NT2/D1 (cell line): ENCODE data around the gene HBA1.
"Not testable (repeated sequence)": the region's sequence is repeated elsewhere in the genome, so short reads cannot be mapped to it uniquely, and the experiment has no call there.

ENCODE experiments used
- DNase-seq: peaks from one replicate; pipeline ENCODE4 v3.0.0-alpha.2; 2011; ENCODE audit warnings: low read depth, low spot score
- H3K27me3 ChIP-seq: 2 replicates; pipeline ENCODE4 v1.6.0; 2011; ENCODE audit warnings: mild to moderate bottlenecking; ENCODE audit not compliant: insufficient read length, insufficient read depth
- H3K36me3 ChIP-seq: 2 replicates; pipeline ENCODE4 v1.6.1; 2011; ENCODE audit warnings: mild to moderate bottlenecking, low read length, mixed read lengths; ENCODE audit not compliant: insufficient read depth, insufficient read length
- H3K4me1 ChIP-seq: 2 replicates; pipeline ENCODE4 v1.5.1; 2011; ENCODE audit not compliant: insufficient read depth, insufficient read length
- H3K4me3 ChIP-seq: 2 replicates; pipeline ENCODE4 v1.5.1; 2011; ENCODE audit warnings: low read depth; ENCODE audit not compliant: insufficient read length
- H3K9ac ChIP-seq: 2 replicates; pipeline ENCODE4 v1.6.0; 2011; ENCODE audit warnings: low read depth; ENCODE audit not compliant: insufficient read length
- H3K9me3 ChIP-seq: 2 replicates; pipeline ENCODE4 v1.5.1; 2011; ENCODE audit warnings: mild to moderate bottlenecking, low read length; ENCODE audit not compliant: insufficient read depth
- SUZ12 ChIP-seq: IDR thresholded peaks from 2 replicates; pipeline ENCODE4 v1.6.1; 2011; ENCODE audit not compliant: insufficient read length, insufficient read depth; ENCODE audit errors: extremely low read depth
- YY1 ChIP-seq: IDR thresholded peaks from 2 replicates; pipeline ENCODE4 v1.6.1; 2011; ENCODE audit not compliant: insufficient read length, insufficient read depth
- ZNF274 ChIP-seq: IDR thresholded peaks from 2 replicates; pipeline ENCODE4 v1.6.1; 2011; ENCODE audit warnings: mild to moderate bottlenecking, low read depth, low read length

The HBA1 gene

DNA sequence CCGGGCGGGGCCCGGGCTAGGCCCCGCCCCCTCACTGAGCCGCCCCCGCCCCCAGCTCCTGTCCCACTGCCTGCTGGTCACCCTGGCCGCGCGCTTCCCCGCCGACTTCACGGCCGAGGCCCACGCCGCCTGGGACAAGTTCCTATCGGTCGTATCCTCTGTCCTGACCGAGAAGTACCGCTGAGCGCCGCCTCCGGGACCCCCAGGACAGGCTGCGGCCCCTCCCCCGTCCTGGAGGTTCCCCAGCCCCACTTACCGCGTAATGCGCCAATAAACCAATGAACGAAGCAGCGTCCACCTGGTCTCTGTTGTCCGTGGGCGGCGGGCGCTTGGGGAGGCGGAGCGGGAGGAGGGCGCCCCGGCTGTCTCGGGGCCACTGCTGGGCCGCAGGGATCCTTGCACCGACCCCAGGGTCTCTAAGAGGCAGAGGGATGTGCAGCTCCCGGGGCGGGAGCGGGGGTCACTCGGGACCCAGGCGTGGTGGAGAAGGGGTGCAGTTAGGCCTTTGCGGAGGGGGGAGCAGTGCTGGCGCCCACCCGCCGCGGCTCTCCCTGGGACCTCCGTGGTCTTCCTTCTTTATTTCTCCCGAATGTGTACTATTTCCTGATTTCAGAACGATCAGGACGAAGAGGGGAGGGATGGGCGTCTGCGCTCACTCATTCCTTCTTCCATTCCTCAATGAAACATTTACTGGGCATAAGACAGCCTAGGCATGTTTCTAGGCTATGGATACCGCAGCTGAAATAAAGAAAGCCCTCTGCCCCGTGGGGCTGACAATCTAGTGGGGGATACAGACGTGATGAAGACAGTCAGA lies 22.1 kb upstream of the HBA1 start:
- Histone ChIP-seq H3K36me3 (no peaks in the 10 kb centered on the region), H3K27me3 (peaks cover 29% of the 10 kb centered on the region), H3K4me3 (peak overlapping the region; percentile 56), H3K9me3 (no peaks in the 10 kb centered on the region), H3K9ac (peak overlapping the region; percentile 70), H3K4me1 (peaks cover 4% of the 10 kb centered on the region)
- DNase-seq: no peak
- TF ChIP-seq ZNF274 (no peak), YY1 (no peak), SUZ12 (no peak)

DNA sequence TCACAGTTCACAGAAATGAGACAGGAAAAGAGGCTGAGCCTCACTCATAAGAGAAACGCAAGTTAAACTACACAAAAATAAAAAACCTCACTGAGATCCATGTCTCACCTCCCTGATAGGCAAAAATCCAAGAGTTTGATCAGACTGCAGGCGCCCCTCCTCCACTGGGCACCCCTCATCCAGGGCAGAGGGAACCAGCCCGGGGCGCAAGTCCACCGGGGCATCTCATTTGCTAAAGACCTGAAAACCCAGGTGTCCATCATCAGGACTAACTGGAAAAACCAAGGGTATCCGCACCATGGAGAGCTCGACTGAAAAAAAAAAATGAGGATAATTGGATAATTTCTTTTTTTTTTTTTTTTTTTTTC lies 21.5 kb upstream of the HBA1 start:
- peak overlapping the region; percentile 70 for H3K9ac ChIP-seq

DNA sequence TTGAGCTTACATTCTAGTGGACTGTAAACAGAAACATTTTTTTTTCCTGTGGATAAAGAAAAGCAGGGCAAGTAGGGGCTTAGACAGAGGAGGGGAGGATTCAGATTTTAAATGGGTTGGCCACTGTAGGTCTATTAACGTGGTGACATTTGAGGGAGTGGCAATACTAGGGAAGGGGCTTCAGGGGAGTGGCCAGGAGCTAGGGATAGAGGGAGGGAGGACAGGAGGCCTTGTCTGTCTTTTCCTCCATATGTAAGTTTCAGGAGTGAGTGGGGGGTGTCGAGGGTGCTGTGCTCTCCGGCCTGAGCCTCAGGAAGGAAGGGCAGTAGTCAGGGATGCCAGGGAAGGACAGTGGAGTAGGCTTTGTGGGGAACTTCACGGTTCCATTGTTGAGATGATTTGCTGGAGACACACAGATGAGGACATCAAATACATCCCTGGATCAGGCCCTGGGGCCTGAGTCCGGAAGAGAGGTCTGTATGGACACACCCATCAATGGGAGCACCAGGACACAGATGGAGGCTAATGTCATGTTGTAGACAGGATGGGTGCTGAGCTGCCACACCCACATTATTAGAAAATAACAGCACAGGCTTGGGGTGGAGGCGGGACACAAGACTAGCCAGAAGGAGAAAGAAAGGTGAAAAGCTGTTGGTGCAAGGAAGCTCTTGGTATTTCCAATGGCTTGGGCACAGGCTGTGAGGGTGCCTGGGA lies 17.2 kb upstream of the HBA1 start:
- H3K27me3 ChIP-seq: peaks cover 41% of the 10 kb centered on the region
- no peaks in the 10 kb centered on the region for H3K9me3 ChIP-seq
- peak overlapping the region; percentile 21 for H3K9ac ChIP-seq
- H3K4me3 ChIP-seq: no peak overlapping the region
- peaks cover 6% of the 10 kb centered on the region for H3K4me1 ChIP-seq
- DNase-seq: no peak
- no peak for TF ChIP-seq YY1
- no peaks in the 10 kb centered on the region for H3K36me3 ChIP-seq

More for the DNA sequence above, 21.5 kb upstream of the HBA1 start:
- Histone ChIP-seq H3K4me3 (peak overlapping the region; percentile 56), H3K4me1 (peaks cover 4% of the 10 kb centered on the region), H3K27me3 (peaks cover 29% of the 10 kb centered on the region), H3K9me3 (no peaks in the 10 kb centered on the region), H3K36me3 (no peaks in the 10 kb centered on the region)
- TF ChIP-seq YY1: no peak
- no peak for TF ChIP-seq SUZ12
- TF ChIP-seq ZNF274: no peak
- no peak for DNase-seq

DNA sequence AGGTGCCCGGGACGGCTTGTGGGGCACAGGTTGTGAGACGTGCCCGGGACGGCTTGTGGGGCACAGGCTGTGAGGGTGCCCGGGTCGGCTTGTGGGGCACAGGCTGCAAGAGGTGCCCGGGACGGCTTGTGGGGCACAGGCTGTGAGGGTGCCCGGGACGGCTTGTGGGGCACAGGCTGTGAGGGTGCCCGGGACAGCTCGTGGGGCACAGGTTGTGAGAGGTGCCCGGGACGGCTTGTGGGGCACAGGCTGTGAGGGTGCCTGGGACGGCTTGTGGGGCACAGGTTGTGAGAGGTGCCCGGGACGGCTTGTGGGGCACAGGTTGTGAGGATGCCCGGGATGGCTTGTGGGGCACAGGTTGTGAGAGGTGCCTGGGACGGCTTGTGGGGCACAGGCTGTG lies 16.2 kb upstream of the HBA1 start:
- H3K9ac ChIP-seq, H3K9me3 ChIP-seq, H3K4me1 ChIP-seq, DNase-seq, H3K4me3 ChIP-seq, H3K36me3 ChIP-seq: not testable (repeated sequence)
- H3K27me3 ChIP-seq: peaks cover 35% of the 10 kb centered on the region

DNA sequence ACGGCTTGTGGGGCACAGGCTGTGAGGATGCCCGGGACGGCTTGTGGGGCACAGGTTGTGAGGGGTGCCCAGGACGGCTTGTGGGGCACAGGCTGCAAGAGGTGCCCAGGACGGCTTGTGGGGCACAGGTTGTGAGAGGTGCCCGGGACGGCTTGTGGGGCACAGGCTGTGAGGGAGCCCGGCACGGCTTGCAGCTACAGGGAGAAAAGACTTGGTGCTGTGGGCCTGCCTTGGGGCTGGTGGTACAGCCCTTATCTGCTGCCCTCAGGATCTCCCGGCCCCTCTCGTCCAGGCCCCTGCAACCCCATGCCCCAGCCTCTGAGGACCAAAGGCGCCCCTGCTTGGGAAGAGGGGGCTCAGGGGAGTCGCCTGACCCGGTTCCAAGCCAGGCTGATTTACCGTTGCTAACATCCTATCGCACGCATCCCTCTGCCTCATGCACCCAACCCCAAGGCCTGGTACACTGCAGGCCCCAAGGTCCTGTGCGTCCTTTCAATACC lies 15.7 kb upstream of the HBA1 start:
- DNase-seq: no peak
- H3K36me3 ChIP-seq: no peaks in the 10 kb centered on the region
- no peak overlapping the region for H3K9ac ChIP-seq
- H3K9me3 ChIP-seq: no peaks in the 10 kb centered on the region
- no peak overlapping the region for H3K4me3 ChIP-seq
- TF ChIP-seq YY1: no peak
- TF ChIP-seq ZNF274: no peak
- no peak for TF ChIP-seq SUZ12
- H3K4me1 ChIP-seq: peaks cover 8% of the 10 kb centered on the region
- H3K27me3 ChIP-seq: peaks cover 36% of the 10 kb centered on the region

DNA sequence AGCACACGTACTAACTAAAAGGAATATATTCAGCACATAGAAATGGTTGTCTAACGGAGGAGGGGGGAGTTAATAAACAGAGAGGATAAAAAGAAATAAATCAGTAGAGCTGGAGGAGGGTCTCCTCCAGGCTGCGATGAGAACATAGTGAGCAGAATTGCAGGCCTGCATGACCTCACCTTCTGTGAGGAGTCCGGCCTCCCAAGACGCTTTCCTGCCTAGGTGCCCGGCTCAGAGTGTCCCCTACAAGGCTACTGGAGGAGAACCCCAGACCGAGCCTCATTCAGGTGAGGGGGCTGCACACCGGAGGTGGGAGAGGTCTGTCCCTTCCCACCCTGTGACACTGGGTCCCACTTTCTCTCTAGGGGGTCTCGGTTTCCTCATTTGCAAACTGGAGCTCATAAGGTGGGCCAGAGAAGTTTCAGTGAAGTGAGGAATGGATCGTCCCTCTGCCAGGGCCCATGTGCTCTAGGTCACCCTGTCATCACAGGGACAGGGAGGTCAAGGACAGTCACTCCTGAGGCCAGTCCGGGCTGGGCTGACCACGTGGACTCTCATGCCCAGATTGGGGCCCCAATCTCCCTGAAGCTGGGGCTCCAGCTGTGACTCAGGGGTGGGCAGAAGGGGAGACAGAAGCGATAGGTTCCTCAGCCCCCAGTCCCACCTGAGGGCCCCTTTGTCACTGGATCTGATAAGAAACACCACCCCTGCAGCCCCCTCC lies 14.0 kb upstream of the HBA1 start:
- Histone ChIP-seq H3K9ac (no peak overlapping the region), H3K4me3 (no peak overlapping the region), H3K4me1 (peaks cover 19% of the 10 kb centered on the region), H3K27me3 (peaks cover 39% of the 10 kb centered on the region), H3K9me3 (no peaks in the 10 kb centered on the region), H3K36me3 (no peaks in the 10 kb centered on the region)
- no peak for DNase-seq
- no peak for TF ChIP-seq ZNF274
- TF ChIP-seq YY1: no peak
- TF ChIP-seq SUZ12: no peak

DNA sequence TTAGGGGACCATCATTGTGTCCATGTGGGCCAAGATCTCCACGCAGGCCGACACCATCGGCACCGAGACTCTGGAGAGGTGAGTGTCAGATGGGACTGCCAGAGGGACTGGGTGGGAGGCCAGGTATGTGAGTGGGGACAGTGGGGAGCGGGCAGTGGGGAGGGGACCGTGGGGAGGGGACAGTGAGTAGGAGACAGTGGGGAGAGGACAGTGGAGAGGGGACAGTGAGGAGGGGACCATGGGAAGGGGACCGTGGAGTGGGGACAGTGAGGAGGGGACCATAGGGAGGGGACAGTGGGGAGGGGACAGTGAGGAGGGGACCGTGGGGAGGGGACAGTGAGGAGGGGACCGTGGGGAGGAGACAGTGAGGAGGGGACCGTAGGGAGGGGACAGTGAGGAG lies 13.3 kb upstream of the HBA1 start:
- not testable (repeated sequence) for H3K9me3 ChIP-seq, DNase-seq
- H3K27me3 ChIP-seq: peaks cover 47% of the 10 kb centered on the region

DNA sequence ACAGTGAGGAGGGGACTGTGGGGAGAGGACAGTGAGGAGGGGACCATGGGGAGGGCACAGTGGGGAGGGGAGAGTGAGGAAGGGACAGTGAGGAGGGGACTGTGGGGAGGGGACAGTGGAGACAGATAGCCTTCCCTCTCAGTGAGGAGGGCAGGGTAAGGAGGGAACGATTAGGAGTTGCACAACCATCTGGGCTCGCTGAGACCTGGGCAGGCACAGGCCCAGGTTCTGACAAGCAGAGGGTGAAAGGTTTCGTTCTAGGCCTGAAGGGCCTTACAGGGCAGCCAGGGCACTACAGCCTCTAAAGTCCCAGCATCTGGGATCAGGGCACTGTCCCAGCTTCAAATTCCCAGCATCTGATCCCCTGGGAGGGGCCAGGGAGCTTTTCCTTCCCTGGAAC lies 12.8 kb upstream of the HBA1 start:
- not testable (repeated sequence) for H3K4me3 ChIP-seq, H3K36me3 ChIP-seq, H3K9ac ChIP-seq, H3K9me3 ChIP-seq, DNase-seq
- Histone ChIP-seq H3K4me1 (peaks cover 19% of the 10 kb centered on the region), H3K27me3 (peaks cover 52% of the 10 kb centered on the region)

More for the DNA sequence above, 13.3 kb upstream of the HBA1 start:
- peaks cover 19% of the 10 kb centered on the region for H3K4me1 ChIP-seq
- not testable (repeated sequence) for H3K4me3 ChIP-seq, H3K9ac ChIP-seq, H3K36me3 ChIP-seq

DNA sequence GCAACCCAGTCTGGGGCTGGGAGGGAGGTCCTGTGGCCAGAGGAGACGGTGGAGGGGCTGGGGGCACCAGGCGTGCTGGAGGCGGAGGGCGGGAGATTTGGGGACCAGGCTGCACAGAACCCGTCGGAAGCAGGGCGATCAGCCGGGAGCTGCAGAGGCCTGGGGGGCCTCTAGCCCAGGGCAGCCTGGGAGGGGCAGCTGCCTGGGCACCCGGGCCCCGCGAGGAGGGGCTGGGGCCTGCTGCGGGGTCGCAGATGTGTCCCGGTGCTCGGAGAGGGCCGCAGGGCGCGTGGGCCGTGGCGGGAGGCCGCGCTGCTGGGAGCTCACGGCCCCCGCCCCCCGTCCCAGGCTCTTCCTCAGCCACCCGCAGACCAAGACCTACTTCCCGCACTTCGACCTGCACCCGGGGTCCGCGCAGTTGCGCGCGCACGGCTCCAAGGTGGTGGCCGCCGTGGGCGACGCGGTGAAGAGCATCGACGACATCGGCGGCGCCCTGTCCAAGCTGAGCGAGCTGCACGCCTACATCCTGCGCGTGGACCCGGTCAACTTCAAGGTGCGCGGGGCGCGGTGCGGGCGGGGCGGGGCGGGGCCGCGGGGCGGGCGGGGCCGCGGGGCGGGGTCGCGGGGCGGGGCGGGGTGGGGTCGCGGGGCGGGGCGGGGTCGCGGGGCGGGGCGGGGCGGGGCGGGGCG lies 12.2 kb upstream of the HBA1 start:
- not testable (repeated sequence) for DNase-seq, H3K9ac ChIP-seq, H3K36me3 ChIP-seq, H3K4me3 ChIP-seq, H3K9me3 ChIP-seq
- H3K4me1 ChIP-seq: peaks cover 18% of the 10 kb centered on the region
- H3K27me3 ChIP-seq: peaks cover 58% of the 10 kb centered on the region
